ENCODE data around the gene METTL16.
"Not testable (repeated sequence)": the region's sequence is repeated elsewhere in the genome, so short reads cannot be mapped to it uniquely, and the experiment has no call there.

DNA sequence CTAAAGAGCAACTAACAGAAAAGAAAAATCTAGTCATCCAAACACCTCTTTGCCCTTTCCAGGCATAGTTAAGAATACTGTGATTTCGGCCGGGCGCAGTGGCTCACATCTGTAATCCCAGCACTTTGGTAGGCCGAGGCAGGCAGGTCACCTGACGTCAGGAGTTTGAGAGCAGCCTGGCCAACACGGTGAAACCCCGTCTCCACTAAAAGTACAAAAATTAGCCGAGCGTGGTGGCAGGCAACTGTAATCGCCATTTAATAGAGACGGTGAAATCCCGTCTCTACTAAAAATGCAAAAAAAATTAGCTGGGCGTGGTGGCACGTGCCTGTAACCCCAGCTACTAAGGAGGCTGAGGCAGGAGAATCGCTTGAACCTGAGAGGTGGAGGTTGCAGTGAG is 22.4 kb downstream of the METTL16 start:
- TF ChIP-seq POLR2A, EP300, POLR2AphosphoS5 (IDR thresholded peaks at IDR 0.05): not testable (repeated sequence)
- TF ChIP-seq, protein P1, sequence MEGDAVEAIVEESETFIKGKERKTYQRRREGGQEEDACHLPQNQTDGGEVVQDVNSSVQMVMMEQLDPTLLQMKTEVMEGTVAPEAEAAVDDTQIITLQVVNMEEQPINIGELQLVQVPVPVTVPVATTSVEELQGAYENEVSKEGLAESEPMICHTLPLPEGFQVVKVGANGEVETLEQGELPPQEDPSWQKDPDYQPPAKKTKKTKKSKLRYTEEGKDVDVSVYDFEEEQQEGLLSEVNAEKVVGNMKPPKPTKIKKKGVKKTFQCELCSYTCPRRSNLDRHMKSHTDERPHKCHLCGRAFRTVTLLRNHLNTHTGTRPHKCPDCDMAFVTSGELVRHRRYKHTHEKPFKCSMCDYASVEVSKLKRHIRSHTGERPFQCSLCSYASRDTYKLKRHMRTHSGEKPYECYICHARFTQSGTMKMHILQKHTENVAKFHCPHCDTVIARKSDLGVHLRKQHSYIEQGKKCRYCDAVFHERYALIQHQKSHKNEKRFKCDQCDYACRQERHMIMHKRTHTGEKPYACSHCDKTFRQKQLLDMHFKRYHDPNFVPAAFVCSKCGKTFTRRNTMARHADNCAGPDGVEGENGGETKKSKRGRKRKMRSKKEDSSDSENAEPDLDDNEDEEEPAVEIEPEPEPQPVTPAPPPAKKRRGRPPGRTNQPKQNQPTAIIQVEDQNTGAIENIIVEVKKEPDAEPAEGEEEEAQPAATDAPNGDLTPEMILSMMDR (IDR thresholded peaks at IDR 0.05): not testable (repeated sequence)
